IMR-90 (cell line): ENCODE results near the gene KCTD19. TPM values are rescaled to one million over a fixed set of nuclear protein-coding genes. Genes with fewer than 3 reads are reported as not detected.

ENCODE experiments used
- ATAC-seq: fragments of 200-7000 bp; cut with Tn5 transposase; 2 replicates; pipeline ENCODE4 v1.9.1; 2020; ENCODE audit warnings: low read depth, mild to moderate bottlenecking, moderate library complexity
- BruUV-seq: library from RNA; stranded (reverse); fragments of 400-500 nt; replicated peaks from 2 replicates; lab custom pipeline; 2021; lab: Mats Ljungman, UMichigan
- CTCF ChIA-PET: fragments of 300-600 bp; formaldehyde crosslinking; extraction: SDS; loops from one replicate; lab custom pipeline; 2021; ENCODE audit warnings: antibody characterized with exemption; lab: Yijun Ruan, JAX
- POLR2A ChIA-PET: fragments of 300-600 bp; sonication (Branson Sonifier 250); formaldehyde crosslinking; loops from one replicate; lab custom pipeline; 2022; ENCODE audit warnings: antibody characterized with exemption; ENCODE audit not compliant: unreplicated experiment; lab: Charles Lee
- DNase-seq: peaks from one replicate; pipeline ENCODE4 v3.0.0; 2013
- H2AFZ ChIP-seq: replicated peaks from 2 replicates; pipeline ENCODE3; 2013; ENCODE audit warnings: low read length, mild to moderate bottlenecking; ENCODE audit not compliant: poor library complexity
- H2AK5ac ChIP-seq: 2 replicates; pipeline ENCODE4 v1.6.1; 2013; ENCODE audit warnings: low read depth, low read length, inconsistent platforms
- H2AK9ac ChIP-seq: replicated peaks from 2 replicates; pipeline ENCODE3; 2013; ENCODE audit warnings: mild to moderate bottlenecking, low read depth, low read length, moderate library complexity; ENCODE audit not compliant: poor library complexity
- H2BK120ac ChIP-seq: 2 replicates; pipeline ENCODE4 v1.6.1; 2013; ENCODE audit warnings: low read depth, low read length, inconsistent platforms
- H2BK15ac ChIP-seq: 3 replicates; pipeline ENCODE4 v1.6.1; 2013; ENCODE audit warnings: low read depth, low read length, inconsistent platforms
- H2BK20ac ChIP-seq: 2 replicates; pipeline ENCODE4 v1.6.1; 2013; ENCODE audit warnings: low read depth, mild to moderate bottlenecking, inconsistent platforms, low read length, moderate library complexity
- H2BK5ac ChIP-seq: 2 replicates; pipeline ENCODE4 v1.6.1; 2013; ENCODE audit warnings: mild to moderate bottlenecking, low read depth, low read length, inconsistent platforms; ENCODE audit not compliant: poor library complexity, severe bottlenecking
- H3K14ac ChIP-seq: replicated peaks from 2 replicates; pipeline ENCODE4 v1.6.1; 2013; ENCODE audit warnings: low read depth, low read length, inconsistent platforms
- H3K18ac ChIP-seq: 2 replicates; pipeline ENCODE4 v1.6.1; 2013; ENCODE audit warnings: low read depth, low read length, control low read depth
- H3K23ac ChIP-seq: 2 replicates; pipeline ENCODE4 v1.6.1; 2013; ENCODE audit warnings: low read depth, low read length, inconsistent platforms
- H3K27ac ChIP-seq: 2 replicates; pipeline ENCODE4 v1.5.1; 2013; ENCODE audit warnings: mild to moderate bottlenecking, control low read depth, low read length; ENCODE audit not compliant: insufficient read depth
- H3K27me3 ChIP-seq: 2 replicates; pipeline ENCODE4 v1.6.1; 2013; ENCODE audit warnings: low read length; ENCODE audit not compliant: control insufficient read depth, insufficient read depth
- H3K36me3 ChIP-seq: 2 replicates; pipeline ENCODE4 v1.6.1; 2013; ENCODE audit warnings: low read length, mixed read lengths; ENCODE audit not compliant: control insufficient read depth, insufficient read depth
- H3K4ac ChIP-seq: 2 replicates; pipeline ENCODE4 v1.6.1; 2013; ENCODE audit warnings: low read depth, low read length, inconsistent platforms
- H3K4me1 ChIP-seq: 2 replicates; pipeline ENCODE4 v1.6.1; 2013; ENCODE audit warnings: low read length, mixed read lengths; ENCODE audit not compliant: control insufficient read depth, insufficient read depth
- H3K4me2 ChIP-seq: 2 replicates; pipeline ENCODE4 v1.6.1; 2013; ENCODE audit warnings: low read depth, mild to moderate bottlenecking, control low read depth, low read length, moderate library complexity
- H3K4me3 ChIP-seq: 2 replicates; pipeline ENCODE4 v1.5.1; 2013; ENCODE audit warnings: low read depth, mild to moderate bottlenecking, control low read depth, low read length, moderate library complexity; ENCODE audit not compliant: insufficient read depth
- H3K56ac ChIP-seq: 2 replicates; pipeline ENCODE4 v1.6.1; 2013; ENCODE audit warnings: low read length, inconsistent platforms; ENCODE audit not compliant: insufficient read depth; ENCODE audit errors: extremely low read depth
- H3K79me1 ChIP-seq, 2 experiments: 2 replicates each; pipeline ENCODE4 v1.6.1; 2013; ENCODE audit warnings: low read length in 2 of 2, inconsistent platforms in 1 of 2, low read depth in 1 of 2
- H3K9ac ChIP-seq: 2 replicates; pipeline ENCODE4 v1.6.1; 2013; ENCODE audit warnings: low read depth, low read length, control low read depth
- H3K9me1 ChIP-seq: 2 replicates; pipeline ENCODE4 v1.6.1; 2013; ENCODE audit warnings: low read length, inconsistent platforms; ENCODE audit not compliant: insufficient read depth
- H3K9me3 ChIP-seq: 2 replicates; pipeline ENCODE4 v1.6.1; 2013; ENCODE audit warnings: low read length; ENCODE audit not compliant: control insufficient read depth, insufficient read depth
- H4K20me1 ChIP-seq: 2 replicates; pipeline ENCODE4 v1.6.1; 2013; ENCODE audit warnings: low read length, inconsistent platforms; ENCODE audit not compliant: insufficient read depth
- H4K5ac ChIP-seq: 2 replicates; pipeline ENCODE4 v1.6.1; 2013; ENCODE audit warnings: mild to moderate bottlenecking, low read depth, low read length, control low read depth
- H4K8ac ChIP-seq, 2 experiments: 2 replicates each; pipeline ENCODE4 v1.6.1; 2013; ENCODE audit warnings: low read depth in 2 of 2, low read length in 2 of 2, control low read depth in 1 of 2, inconsistent platforms in 1 of 2
- H4K91ac ChIP-seq: 2 replicates; pipeline ENCODE4 v1.6.1; 2013; ENCODE audit warnings: low read depth, low read length, inconsistent platforms; ENCODE audit not compliant: insufficient read depth
- BHLHE40 ChIP-seq: fragments of 150-350 bp; IDR thresholded peaks from 2 replicates; pipeline ENCODE4 v1.6.1; 2016; ENCODE audit warnings: mild to moderate bottlenecking, low read depth, low read length
- CEBPB ChIP-seq: IDR thresholded peaks from 2 replicates; pipeline ENCODE4 v1.6.1; 2012; ENCODE audit warnings: low read depth, low read length, improper control_type of control experiment
- CHD1 ChIP-seq: IDR thresholded peaks from 2 replicates; pipeline ENCODE4 v1.6.1; 2012; ENCODE audit warnings: low read depth, low read length, improper control_type of control experiment
- FOS ChIP-seq: fragments of 150-350 bp; IDR thresholded peaks from 2 replicates; pipeline ENCODE4 v1.6.1; 2016; ENCODE audit warnings: low read depth, low read length
- MAFK ChIP-seq: IDR thresholded peaks from 2 replicates; pipeline ENCODE4 v1.6.1; 2012; ENCODE audit warnings: low read depth, low read length, improper control_type of control experiment
- MAZ ChIP-seq: IDR thresholded peaks from 2 replicates; pipeline ENCODE4 v1.6.1; 2012; ENCODE audit warnings: low read depth, mild to moderate bottlenecking, low read length, improper control_type of control experiment, moderate library complexity, borderline replicate concordance
- MXI1 ChIP-seq: IDR thresholded peaks from 2 replicates; pipeline ENCODE4 v1.6.1; 2012; ENCODE audit warnings: low read depth, mild to moderate bottlenecking, low read length, moderate library complexity, borderline replicate concordance
- NFE2L2 ChIP-seq: fragments of 150-350 bp; IDR thresholded peaks from 2 replicates; pipeline ENCODE4 v1.6.1; 2016; ENCODE audit warnings: low read depth, mild to moderate bottlenecking, low read length
- POLR2A ChIP-seq: IDR thresholded peaks from 2 replicates; pipeline ENCODE4 v1.6.1; 2012; ENCODE audit warnings: mild to moderate bottlenecking, low read depth, low read length
- RAD21 ChIP-seq: IDR thresholded peaks from 2 replicates; pipeline ENCODE4 v1.6.1; 2012; ENCODE audit warnings: low read length, improper control_type of control experiment
- RCOR1 ChIP-seq: IDR thresholded peaks from 2 replicates; pipeline ENCODE4 v1.6.1; 2012; ENCODE audit warnings: mild to moderate bottlenecking, low read length, improper control_type of control experiment; ENCODE audit not compliant: insufficient replicate concordance
- RFX5 ChIP-seq: IDR thresholded peaks from 2 replicates; pipeline ENCODE4 v1.8.0; 2012; ENCODE audit warnings: low read depth, mild to moderate bottlenecking, low read length, moderate library complexity
- SMC3 ChIP-seq: fragments of 150-350 bp; IDR thresholded peaks from 2 replicates; pipeline ENCODE4 v1.6.1; 2016; ENCODE audit warnings: low read depth, mild to moderate bottlenecking, antibody characterized with exemption, low read length, moderate library complexity
- WGBS, 2 experiments: methylation state at CpG; one replicate each; pipeline versions ENCODE4 v1.1.5 to v1.1.7; 2013; ENCODE audit warnings: missing lambda C conversion rate in 2 of 2; ENCODE audit not compliant: insufficient read length in 1 of 2; ENCODE audit errors: extremely low coverage in 2 of 2; 5-methylcytosine and 5-hydroxymethylcytosine counted together
- dilution Hi-C: fragments of 300-500 bp; cut with HindIII; formaldehyde crosslinking; loops from one replicate; pipeline ENCODE4 v1.14.3; 2018; ENCODE audit warnings: low sequenced_read_pairs; ENCODE audit not compliant: unreplicated experiment
- in situ Hi-C: fragments of 300-500 bp; cut with MboI; formaldehyde crosslinking; loops from 3 replicates; pipeline ENCODE4 v1.14.3; 2019; ENCODE audit warnings: low sequenced_read_pairs, inconsistent platforms, mixed read lengths
- intact Hi-C: fragments of 100-400 bp; cut with micrococcal nuclease; formaldehyde crosslinking; loops from 2 replicates; pipeline ENCODE4 v1.10.0; 2022
- polyA plus RNA-seq, 3 experiments: library from polyadenylated mRNA; depleted of rRNA; stranded (reverse); fragments of >200 nt; gene quantifications; 2 replicates each; pipeline ENCODE4 v1.2.3, GENCODE V29; 2012; ENCODE audit warnings: low replicate concordance in 1 of 3
- total RNA-seq: library from RNA; depleted of rRNA; stranded (reverse); fragments of >200 nt; gene quantifications from 2 replicates; pipeline ENCODE4 v1.2.3, GENCODE V29; 2012
- TF ChIP-seq, protein P1 (sequence below): fragments of 150-350 bp; IDR thresholded peaks from 2 replicates; pipeline ENCODE4 v1.6.1; 2017; ENCODE audit warnings: mild to moderate bottlenecking, antibody characterized with exemption, low read length, low read depth
- TF ChIP-seq, protein P2 (sequence below): fragments of 150-350 bp; IDR thresholded peaks from 2 replicates; pipeline ENCODE4 v1.6.1; 2016; ENCODE audit warnings: low read depth, mild to moderate bottlenecking, low read length, moderate library complexity, borderline replicate concordance

The KCTD19 gene
- total and polyA plus RNA-seq, 2 of the 4 experiments (the other 2 are of a cell fraction) = under 0.01 to 0.07 TPM

DNA sequence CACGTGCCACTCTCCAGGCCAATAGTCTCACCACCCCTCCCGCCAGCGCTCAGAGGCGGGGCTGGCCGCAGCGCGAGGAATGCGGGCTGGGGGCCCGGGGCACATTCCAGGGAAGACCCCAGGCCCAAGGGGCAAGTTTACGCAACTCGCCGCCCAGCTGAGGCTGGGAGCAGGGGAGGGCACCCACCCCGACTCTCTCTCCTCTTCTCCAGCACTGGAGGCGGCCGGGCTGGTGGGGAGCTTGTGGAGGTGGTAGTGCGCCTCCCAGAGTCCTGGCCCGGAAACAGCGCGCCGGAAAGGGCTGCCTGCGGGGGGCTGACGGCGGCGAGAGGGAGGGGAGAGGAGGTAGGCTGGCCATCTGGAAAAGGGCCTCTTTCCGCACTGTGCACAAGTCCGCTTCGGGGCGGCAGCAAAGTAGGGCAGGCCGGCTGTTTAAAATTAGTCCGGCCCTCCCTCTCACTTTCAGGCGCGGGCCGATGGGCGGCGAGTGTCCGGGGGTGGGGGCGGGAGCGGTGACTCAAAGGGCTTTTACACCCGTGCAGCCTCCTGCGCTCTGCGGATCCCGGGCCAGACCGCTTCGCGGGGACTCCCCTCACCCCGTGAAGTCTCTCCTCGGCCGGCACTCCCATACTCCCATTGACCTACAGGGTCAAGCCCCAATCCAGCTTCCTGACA lies 80.3 kb downstream of the KCTD19 start:
- Histone ChIP-seq H3K4me3 (peak overlapping the region; percentile 89), H2BK120ac (peak overlapping the region; percentile 64; the same call in 1 of the 2 replicates), H3K4me1 (peaks cover 49% of the 10 kb centered on the region), H3K27me3 (no peaks in the 10 kb centered on the region), H3K9ac (peak overlapping the region; percentile 52), H3K18ac (peak overlapping the region; percentile 7; the same call in 1 of the 2 replicates), H3K4me2 (peak overlapping the region; percentile 69), H3K79me1 (peaks cover 22 to 71% of the 10 kb centered on the region in 2 experiments; a peak in 3 of 4 replicates), H2BK15ac (peak overlapping the region; percentile 26; the same call in 1 of the 3 replicates), H3K56ac (peak overlapping the region; percentile 80), H4K20me1 (no peaks in the 10 kb centered on the region; the same call in 1 of the 2 replicates), H3K4ac (peak overlapping the region; percentile 96), H2AFZ (peak overlapping the region; percentile 90), H3K36me3 (no peaks in the 10 kb centered on the region), H3K9me1 (peaks cover 33% of the 10 kb centered on the region), H2BK5ac (peak overlapping the region; percentile 87), H3K14ac (peak overlapping the region; percentile 64), H3K27ac (peak overlapping the region; percentile 88), H3K23ac (peak overlapping the region; percentile 92; the same call in 1 of the 2 replicates), H2AK9ac (peak overlapping the region; percentile 97), H3K9me3 (no peaks in the 10 kb centered on the region), H2AK5ac (peak overlapping the region; percentile 99), H4K8ac (peak overlapping the region; percentile 61 to 94), H2BK20ac (no peak overlapping the region), H4K91ac (peak overlapping the region; percentile 88; the same call in 1 of the 2 replicates), H4K5ac (peak overlapping the region; percentile 15; the same call in 1 of the 2 replicates)
- DNase-seq = peak; percentile 85
- BruUV-seq = no TSS peak
- CTCF ChIA-PET = interaction anchor here (2.3 kb wide), 1 partner anchor 14 kb away, joined by 5 read pairs; no protein-coding TSS in a partner anchor
- POLR2A ChIA-PET = no interaction called here
- intact Hi-C loops = loop anchor here (1.0 to 5.0 kb wide), 2 partner anchors 19 to 146 kb away; partner anchors contain the start of genes TMEM208 and TPPP3
- in situ Hi-C loops = no loop called here
- ATAC-seq = peak; percentile 43
- 0% methylated on average over 10 of the region's 48 CpGs; no CpG with 5 or more reads in 1 of the 2 experiments for WGBS, 2 experiments
- dilution Hi-C loops = no loop called here
- no peak for TF ChIP-seq FOS
- TF ChIP-seq BHLHE40 = peak; percentile 78
- TF ChIP-seq, protein P1, sequence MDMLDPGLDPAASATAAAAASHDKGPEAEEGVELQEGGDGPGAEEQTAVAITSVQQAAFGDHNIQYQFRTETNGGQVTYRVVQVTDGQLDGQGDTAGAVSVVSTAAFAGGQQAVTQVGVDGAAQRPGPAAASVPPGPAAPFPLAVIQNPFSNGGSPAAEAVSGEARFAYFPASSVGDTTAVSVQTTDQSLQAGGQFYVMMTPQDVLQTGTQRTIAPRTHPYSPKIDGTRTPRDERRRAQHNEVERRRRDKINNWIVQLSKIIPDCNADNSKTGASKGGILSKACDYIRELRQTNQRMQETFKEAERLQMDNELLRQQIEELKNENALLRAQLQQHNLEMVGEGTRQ = no peak; the same call in 1 of the 2 replicates
- TF ChIP-seq CHD1 = no peak
- TF ChIP-seq RAD21 = peak; percentile 34
- TF ChIP-seq, protein P2, sequence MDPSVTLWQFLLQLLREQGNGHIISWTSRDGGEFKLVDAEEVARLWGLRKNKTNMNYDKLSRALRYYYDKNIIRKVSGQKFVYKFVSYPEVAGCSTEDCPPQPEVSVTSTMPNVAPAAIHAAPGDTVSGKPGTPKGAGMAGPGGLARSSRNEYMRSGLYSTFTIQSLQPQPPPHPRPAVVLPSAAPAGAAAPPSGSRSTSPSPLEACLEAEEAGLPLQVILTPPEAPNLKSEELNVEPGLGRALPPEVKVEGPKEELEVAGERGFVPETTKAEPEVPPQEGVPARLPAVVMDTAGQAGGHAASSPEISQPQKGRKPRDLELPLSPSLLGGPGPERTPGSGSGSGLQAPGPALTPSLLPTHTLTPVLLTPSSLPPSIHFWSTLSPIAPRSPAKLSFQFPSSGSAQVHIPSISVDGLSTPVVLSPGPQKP = no peak
- TF ChIP-seq SMC3 = no peak
- TF ChIP-seq MAFK = no peak
- TF ChIP-seq MXI1 = no peak
- peak; percentile 90; the same call in 1 of the 2 replicates for TF ChIP-seq MAZ
- peak; percentile 39; the same call in 1 of the 2 replicates for TF ChIP-seq POLR2A
- no peak for TF ChIP-seq RCOR1
- TF ChIP-seq RFX5 = no peak
- peak; percentile 70 for TF ChIP-seq CEBPB
- no peak for TF ChIP-seq NFE2L2
